Panc1 (cell line): ENCODE data around the gene FXR2.

Source experiments
- POLR2AphosphoS5 ChIP-seq: IDR thresholded peaks from 2 replicates; pipeline ENCODE4 v1.6.1; 2012; ENCODE audit warnings: mild to moderate bottlenecking, low read depth, low read length, moderate library complexity
- TF ChIP-seq, protein P1 (sequence below): fragments of 450-650 bp; IDR thresholded peaks from 2 replicates; pipeline ENCODE4 v1.5.1; 2017; ENCODE audit warnings: mild to moderate bottlenecking

DNA sequence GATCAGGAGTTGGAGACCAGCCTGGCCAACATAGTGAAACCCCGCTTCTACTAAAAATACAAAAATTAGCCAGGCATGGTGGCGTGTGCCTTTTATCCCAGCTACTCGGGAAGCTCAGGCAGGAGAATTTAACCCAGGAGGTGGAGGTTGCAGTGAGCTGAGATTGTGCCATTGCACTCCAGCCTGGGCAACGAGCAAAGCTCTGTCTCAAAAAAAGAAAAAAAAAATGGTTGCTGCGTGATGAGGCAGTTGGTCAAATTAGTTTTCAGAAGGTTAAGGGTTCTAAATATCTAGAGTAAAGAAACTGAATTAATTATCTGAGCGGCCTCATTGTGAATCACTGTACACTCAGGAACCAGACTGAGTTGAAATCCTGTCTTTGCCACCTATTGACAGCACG is 38.7 kb downstream of the FXR2 start:
- TF ChIP-seq, protein P1, sequence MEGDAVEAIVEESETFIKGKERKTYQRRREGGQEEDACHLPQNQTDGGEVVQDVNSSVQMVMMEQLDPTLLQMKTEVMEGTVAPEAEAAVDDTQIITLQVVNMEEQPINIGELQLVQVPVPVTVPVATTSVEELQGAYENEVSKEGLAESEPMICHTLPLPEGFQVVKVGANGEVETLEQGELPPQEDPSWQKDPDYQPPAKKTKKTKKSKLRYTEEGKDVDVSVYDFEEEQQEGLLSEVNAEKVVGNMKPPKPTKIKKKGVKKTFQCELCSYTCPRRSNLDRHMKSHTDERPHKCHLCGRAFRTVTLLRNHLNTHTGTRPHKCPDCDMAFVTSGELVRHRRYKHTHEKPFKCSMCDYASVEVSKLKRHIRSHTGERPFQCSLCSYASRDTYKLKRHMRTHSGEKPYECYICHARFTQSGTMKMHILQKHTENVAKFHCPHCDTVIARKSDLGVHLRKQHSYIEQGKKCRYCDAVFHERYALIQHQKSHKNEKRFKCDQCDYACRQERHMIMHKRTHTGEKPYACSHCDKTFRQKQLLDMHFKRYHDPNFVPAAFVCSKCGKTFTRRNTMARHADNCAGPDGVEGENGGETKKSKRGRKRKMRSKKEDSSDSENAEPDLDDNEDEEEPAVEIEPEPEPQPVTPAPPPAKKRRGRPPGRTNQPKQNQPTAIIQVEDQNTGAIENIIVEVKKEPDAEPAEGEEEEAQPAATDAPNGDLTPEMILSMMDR = no peak
- peak; percentile 32; the same call in 1 of the 2 replicates for TF ChIP-seq POLR2AphosphoS5
